SK-N-SH (cell line): ENCODE data around the gene SH2D5. TPM values are rescaled to one million over a fixed set of nuclear protein-coding genes. Genes with fewer than 3 reads are reported as not detected.

ENCODE experiments used
- CTCF ChIA-PET: fragments of 300-600, 350-600 bp; formaldehyde crosslinking; extraction: SDS; loops from one replicate; lab custom pipeline; 2021; lab: Yijun Ruan, JAX
- POLR2A ChIA-PET: fragments of 350-600 bp; sonication (Branson Sonifier 250); formaldehyde crosslinking; extraction: SDS; loops from one replicate; lab custom pipeline; 2020; ENCODE audit warnings: antibody characterized with exemption, inconsistent platforms; lab: Yijun Ruan, JAX
- DNase-seq: peaks from one replicate; pipeline ENCODE4 v3.0.0; 2012
- H2AFZ ChIP-seq: fragments of 200-600 bp; sonication (generic); 2 replicates; pipeline ENCODE4 v1.8.1; 2016; ENCODE audit warnings: antibody characterized with exemption, mild to moderate bottlenecking, low read depth
- H3F3A ChIP-seq: fragments of 200-600 bp; sonication (generic); replicated peaks from 2 replicates; pipeline ENCODE3; 2016; ENCODE audit warnings: antibody characterized with exemption, mild to moderate bottlenecking; ENCODE audit not compliant: insufficient read depth
- H3K27ac ChIP-seq, 2 experiments: fragments of 200-500 bp in 1 of 2; fragments of 200-600 bp in 1 of 2; sonication (Bioruptor generic) in 1 of 2; sonication (generic), shearing (Covaris generic) in 1 of 2; 2 replicates each; pipeline versions ENCODE4 v1.5.1 to v1.6.1; 2014 to 2016; ENCODE audit warnings: low read depth in 2 of 2, inconsistent platforms in 1 of 2, low read length in 1 of 2, mild to moderate bottlenecking in 1 of 2, mixed read lengths in 1 of 2
- H3K27me3 ChIP-seq: fragments of 200-600 bp; sonication (generic), shearing (Covaris generic); 2 replicates; pipeline ENCODE4 v1.6.1; 2016; ENCODE audit warnings: mixed run types; ENCODE audit not compliant: insufficient read depth
- H3K36me3 ChIP-seq, 2 experiments: fragments of 200-500 bp in 1 of 2; fragments of 200-600 bp in 1 of 2; sonication (Bioruptor generic) in 1 of 2; sonication (generic) in 1 of 2; replicated peaks in 1 of 2; 2 replicates each; pipeline versions ENCODE3 to v1.5.1; 2014 to 2016; ENCODE audit warnings: low read length in 1 of 2, mild to moderate bottlenecking in 1 of 2; ENCODE audit not compliant: insufficient read depth in 2 of 2, control insufficient read depth in 1 of 2
- H3K4me1 ChIP-seq, 2 experiments: fragments of 200-500 bp in 1 of 2; fragments of 200-600 bp in 1 of 2; sonication (Bioruptor generic) in 1 of 2; sonication (generic), shearing (Covaris generic) in 1 of 2; 2 replicates each; pipeline versions ENCODE4 v1.5.1 to v1.6.1; 2014 to 2016; ENCODE audit warnings: low read depth in 1 of 2, low read length in 1 of 2, mixed run types in 1 of 2; ENCODE audit not compliant: insufficient read depth in 2 of 2, control insufficient read depth in 1 of 2
- H3K4me2 ChIP-seq: fragments of 200-600 bp; sonication (generic), shearing (Covaris generic); 2 replicates; pipeline ENCODE4 v1.6.1; 2017; ENCODE audit warnings: mixed run types
- H3K4me3 ChIP-seq, 2 experiments: fragments of 200-500 bp in 1 of 2; fragments of 200-600 bp in 1 of 2; sonication (Bioruptor generic) in 1 of 2; sonication (generic), shearing (Covaris generic) in 1 of 2; 2 replicates each; pipeline versions ENCODE4 v1.5.1 to v1.8.1; 2014 to 2016; ENCODE audit warnings: low read depth in 2 of 2, inconsistent platforms in 1 of 2, low read length in 1 of 2, mild to moderate bottlenecking in 1 of 2, mixed read lengths in 1 of 2, moderate library complexity in 1 of 2
- H3K79me2 ChIP-seq: fragments of 200-600 bp; sonication (generic); 2 replicates; pipeline ENCODE4 v1.8.1; 2017; ENCODE audit warnings: mild to moderate bottlenecking; ENCODE audit not compliant: insufficient read depth
- H3K9ac ChIP-seq: fragments of 200-600 bp; sonication (generic); 2 replicates; pipeline ENCODE4 v1.6.1; 2017; ENCODE audit warnings: mixed run types
- H3K9me2 ChIP-seq: fragments of 200-600 bp; sonication (generic); 2 replicates; pipeline ENCODE4 v1.6.1; 2017; ENCODE audit warnings: mixed run types
- H3K9me3 ChIP-seq: fragments of 200-600 bp; sonication (generic); 2 replicates; pipeline ENCODE4 v1.6.1; 2017; ENCODE audit warnings: mixed run types, mild to moderate bottlenecking, moderate library complexity
- H4K20me1 ChIP-seq: fragments of 200-600 bp; sonication (generic); 2 replicates; pipeline ENCODE4 v1.6.1; 2017; ENCODE audit warnings: mild to moderate bottlenecking, mixed run types; ENCODE audit not compliant: insufficient read depth
- ELF1 ChIP-seq: IDR thresholded peaks from 2 replicates; pipeline ENCODE4 v1.4.0; 2012
- EP300 ChIP-seq, 2 experiments: IDR thresholded peaks; 2 replicates each; pipeline versions ENCODE4 v1.4.0 to v1.6.1; 2012; ENCODE audit warnings: borderline replicate concordance in 1 of 2, low read depth in 1 of 2, low read length in 1 of 2
- EZH2phosphoT487 ChIP-seq: fragments of 200-600 bp; sonication (generic); IDR thresholded peaks from 2 replicates; pipeline ENCODE4 v1.6.1; 2017; ENCODE audit warnings: low read depth, mixed run types, mild to moderate bottlenecking, antibody characterized with exemption, moderate library complexity, borderline replicate concordance
- FOXM1 ChIP-seq: IDR thresholded peaks from 2 replicates; pipeline ENCODE4 v1.4.0; 2012; ENCODE audit warnings: low read depth, mild to moderate bottlenecking
- GABPA ChIP-seq: IDR thresholded peaks from 2 replicates; pipeline ENCODE4 v1.4.0; 2012; ENCODE audit warnings: low read depth, mild to moderate bottlenecking
- GATA2 ChIP-seq: sonication (generic); formaldehyde crosslinking; IDR thresholded peaks from 2 replicates; pipeline ENCODE4 v1.5.0; 2020; ENCODE audit warnings: mild to moderate bottlenecking, missing genetic modification reagents
- IRF3 ChIP-seq: fragments of 150-350 bp; IDR thresholded peaks from 2 replicates; pipeline ENCODE4 v1.6.1; 2016; ENCODE audit warnings: mild to moderate bottlenecking, low read depth, low read length
- JUND ChIP-seq: IDR thresholded peaks from 2 replicates; pipeline ENCODE4 v1.4.0; 2012
- NRF1 ChIP-seq: IDR thresholded peaks from 2 replicates; pipeline ENCODE4 v1.6.1; 2012; ENCODE audit warnings: low read depth, mild to moderate bottlenecking, low read length
- PBX3 ChIP-seq: IDR thresholded peaks from 2 replicates; pipeline ENCODE4; 2012
- REST ChIP-seq: IDR thresholded peaks from 2 replicates; pipeline ENCODE4 v1.6.1; 2012; ENCODE audit warnings: mild to moderate bottlenecking, low read depth, low read length, moderate library complexity
- RFX5 ChIP-seq: IDR thresholded peaks from 2 replicates; pipeline ENCODE4 v1.6.1; 2012; ENCODE audit warnings: mild to moderate bottlenecking, improper control_type of control experiment, low read length
- RXRA ChIP-seq: IDR thresholded peaks from 2 replicates; pipeline ENCODE4 v1.4.0; 2012; ENCODE audit warnings: low read depth, mild to moderate bottlenecking, borderline replicate concordance
- SIN3A ChIP-seq: IDR thresholded peaks from 2 replicates; pipeline ENCODE4 v1.6.1; 2012; ENCODE audit warnings: low read depth, mild to moderate bottlenecking, low read length, moderate library complexity, borderline replicate concordance
- SMC3 ChIP-seq: IDR thresholded peaks from 2 replicates; pipeline ENCODE4 v1.6.1; 2012; ENCODE audit warnings: low read depth, low read length, improper control_type of control experiment
- TAF1 ChIP-seq: IDR thresholded peaks from 2 replicates; pipeline ENCODE4 v1.6.1; 2012; ENCODE audit warnings: low read depth, mild to moderate bottlenecking, low read length, moderate library complexity, borderline replicate concordance
- TCF12 ChIP-seq: IDR thresholded peaks from 2 replicates; pipeline ENCODE4 v1.4.0; 2012
- TEAD4 ChIP-seq: IDR thresholded peaks from 2 replicates; pipeline ENCODE4 v1.4.0; 2012; ENCODE audit warnings: mild to moderate bottlenecking, borderline replicate concordance; ENCODE audit not compliant: insufficient read depth
- USF2 ChIP-seq: fragments of 150-350 bp; IDR thresholded peaks from 2 replicates; pipeline ENCODE4 v1.6.1; 2017; ENCODE audit warnings: antibody characterized with exemption, low read length, low read depth, borderline replicate concordance
- WGBS: methylation state at CpG from one replicate; pipeline ENCODE4 v1.1.6; 2017; ENCODE audit warnings: low lambda C conversion rate; 5-methylcytosine and 5-hydroxymethylcytosine counted together
- polyA plus RNA-seq, 3 experiments: library from polyadenylated mRNA; depleted of rRNA; stranded (reverse); fragments of >200 nt; gene quantifications; 2 replicates each; pipeline ENCODE4 v1.2.3, GENCODE V29; 2012
- TF ChIP-seq, protein P1 (sequence below): IDR thresholded peaks from 2 replicates; pipeline ENCODE4 v1.4.0; 2012; ENCODE audit warnings: low read depth

Gene SH2D5
- polyA plus RNA-seq, 1 of the 3 experiments (the other 2 are of a cell fraction) = 6.1 TPM

DNA sequence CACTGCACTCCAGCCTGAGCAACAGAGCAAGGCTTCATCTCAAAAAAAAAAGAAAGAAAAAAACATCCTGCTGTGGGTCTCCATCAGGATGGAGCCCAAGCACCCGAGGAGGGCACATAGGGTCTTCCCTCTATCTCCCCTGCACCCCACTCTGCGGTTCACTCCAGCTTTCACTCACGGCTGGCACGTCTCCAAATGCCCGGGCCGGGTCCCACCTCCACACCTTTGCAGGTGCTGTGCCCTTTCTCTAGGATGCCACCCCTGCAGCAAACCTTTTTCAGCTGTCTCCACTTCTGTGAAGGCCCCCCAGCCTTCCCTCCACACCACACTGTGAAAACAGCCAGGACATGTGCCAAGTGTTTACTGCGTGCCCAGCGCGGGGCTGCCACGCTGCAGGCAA lies 48.9 kb downstream of the SH2D5 start (continued):
- TF ChIP-seq JUND (no peak), IRF3 (no peak), ELF1 (no peak), RFX5 (no peak), REST (no peak)

DNA sequence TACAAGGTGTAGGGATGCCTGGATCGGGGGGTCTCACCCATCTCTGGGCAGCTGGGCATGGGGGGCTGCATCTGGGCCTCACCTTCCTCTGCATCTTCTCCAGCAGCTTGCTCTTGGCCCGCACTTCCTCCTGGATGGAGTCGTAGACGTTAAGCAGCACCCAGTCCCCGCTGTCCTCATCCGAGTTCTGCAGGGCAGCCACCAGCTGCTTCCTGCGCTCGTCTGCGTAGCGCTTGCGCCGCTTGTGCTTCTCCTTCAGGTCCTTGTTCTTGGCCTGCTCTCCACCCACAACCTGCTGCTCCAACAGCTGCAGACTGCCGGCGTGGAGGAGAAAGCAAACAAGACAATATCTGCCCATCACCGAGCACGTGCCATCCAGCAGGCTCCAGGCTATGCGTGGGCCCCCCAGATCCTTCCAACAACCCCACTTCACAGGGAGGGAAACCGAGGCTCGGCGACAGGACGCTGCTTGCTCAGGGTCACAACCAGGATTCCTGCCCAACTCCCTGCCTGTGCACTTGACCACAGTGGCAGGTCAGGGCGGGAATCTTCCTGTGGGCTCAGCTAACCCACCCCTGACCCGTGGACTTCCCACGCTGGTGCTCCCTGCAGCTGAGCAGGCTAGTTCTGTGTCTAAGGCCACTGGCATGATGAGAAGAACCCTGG lies 49.8 kb downstream of the SH2D5 start:
- H3K36me3 ChIP-seq = no peaks in the 10 kb centered on the region
- no peaks in the 10 kb centered on the region for H3K9me3 ChIP-seq
- TF ChIP-seq GABPA = no peak
- TF ChIP-seq EP300 (IDR thresholded peaks at IDR 0.05; ENCODE audit: borderline replicate concordance in 1 of 2, low read depth in 1 of 2, low read length in 1 of 2) = no peak
- no peak for TF ChIP-seq EZH2phosphoT487
- no peak for TF ChIP-seq TCF12
- DNase-seq = no peak
- no peak overlapping the region for H3K27ac ChIP-seq
- no peaks in the 10 kb centered on the region; a peak in 1 of 4 replicates for H3K4me1 ChIP-seq
- no peaks in the 10 kb centered on the region for H3F3A ChIP-seq
- no peak overlapping the region for H3K9ac ChIP-seq
- WGBS = 85% methylated on average over 18 of the region's 24 CpGs
- H3K9me2 ChIP-seq = no peaks in the 10 kb centered on the region
- H2AFZ ChIP-seq = no peak overlapping the region
- no peak overlapping the region for H3K4me2 ChIP-seq
- H3K4me3 ChIP-seq = no peak overlapping the region
- POLR2A ChIA-PET = no interaction called here
- no peaks in the 10 kb centered on the region for H3K79me2 ChIP-seq
- H4K20me1 ChIP-seq = no peaks in the 10 kb centered on the region
- H3K27me3 ChIP-seq = no peaks in the 10 kb centered on the region
- CTCF ChIA-PET = no interaction called here

DNA sequence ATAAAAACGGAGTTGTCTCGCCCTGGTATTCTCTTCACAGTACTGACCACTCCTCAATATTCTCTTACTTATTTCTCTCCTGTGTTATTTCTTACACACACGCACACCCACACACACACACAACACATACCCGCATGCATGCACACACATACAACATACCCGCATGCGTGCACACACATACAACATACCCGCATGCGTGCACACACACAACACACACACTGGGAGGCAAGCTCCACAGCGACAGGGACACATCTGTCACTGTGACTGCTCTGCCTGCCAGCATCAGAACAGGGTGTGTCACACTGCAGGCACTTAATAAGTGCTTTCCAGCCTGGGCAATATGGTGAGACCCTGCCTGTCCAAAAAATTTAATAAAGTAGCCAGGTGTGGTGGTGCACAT lies 50.5 kb downstream of the SH2D5 start:
- Histone ChIP-seq H3K9ac (no peak overlapping the region), H3K36me3 (no peaks in the 10 kb centered on the region), H3K27me3 (no peaks in the 10 kb centered on the region), H3F3A (no peaks in the 10 kb centered on the region), H3K27ac (no peak overlapping the region), H4K20me1 (no peaks in the 10 kb centered on the region), H3K9me3 (no peaks in the 10 kb centered on the region), H3K79me2 (no peaks in the 10 kb centered on the region), H3K4me1 (no peaks in the 10 kb centered on the region; a peak in 1 of 4 replicates), H3K9me2 (no peaks in the 10 kb centered on the region), H2AFZ (no peak overlapping the region), H3K4me2 (no peak overlapping the region), H3K4me3 (no peak overlapping the region)
- CTCF ChIA-PET = no interaction called here
- DNase-seq = no peak
- POLR2A ChIA-PET = no interaction called here
- 87% methylated on average over 9 of the region's 9 CpGs for WGBS
- TF ChIP-seq RFX5 (no peak), RXRA (no peak), USF2 (no peak), TAF1 (no peak), TEAD4 (no peak), EP300 (IDR thresholded peaks at IDR 0.05; ENCODE audit: borderline replicate concordance in 1 of 2, low read depth in 1 of 2, low read length in 1 of 2) (no peak), FOXM1 (no peak), NRF1 (no peak), SIN3A (no peak), PBX3 (no peak), GATA2 (CRISPR knock-in tag) (no peak), SMC3 (no peak)
- TF ChIP-seq, protein P1, sequence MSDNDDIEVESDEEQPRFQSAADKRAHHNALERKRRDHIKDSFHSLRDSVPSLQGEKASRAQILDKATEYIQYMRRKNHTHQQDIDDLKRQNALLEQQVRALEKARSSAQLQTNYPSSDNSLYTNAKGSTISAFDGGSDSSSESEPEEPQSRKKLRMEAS = no peak
